ENCODE results near the gene GNG12.

- TF ChIP-seq GATA2 (IDR thresholded peaks at IDR 0.05; ENCODE audit: low read depth, low read length) (no peak), GATA3 (IDR thresholded peaks at IDR 0.05; ENCODE audit: low read depth, low read length) (no peak)
Observed at GRCh38 chr1:67855444-67855843, 22.2 kb upstream of the GNG12 start.

All from SH-SY5Y (cell line).